Activated CD4-positive, alpha-beta T cell treated with anti-CD3 and anti-CD28 coated beads for 4 hours (primary cell): ENCODE data around the gene FARS2.

ENCODE experiments used
- DNase-seq, 2 donors: peaks; one replicate each; pipeline ENCODE4 v3.0.0-alpha.2; 2020

FARS2 gene

GRCh38 chr6:5249451-5250122 lies 11.7 kb upstream of the FARS2 start:
- no peak for DNase-seq

- no peak for DNase-seq
These were observed 10.9 kb upstream of the FARS2 start for GRCh38 chr6:5250451-5250850.

GRCh38 chr6:5250911-5251310 lies 10.4 kb upstream of the FARS2 start:
- DNase-seq: no peak

DNA sequence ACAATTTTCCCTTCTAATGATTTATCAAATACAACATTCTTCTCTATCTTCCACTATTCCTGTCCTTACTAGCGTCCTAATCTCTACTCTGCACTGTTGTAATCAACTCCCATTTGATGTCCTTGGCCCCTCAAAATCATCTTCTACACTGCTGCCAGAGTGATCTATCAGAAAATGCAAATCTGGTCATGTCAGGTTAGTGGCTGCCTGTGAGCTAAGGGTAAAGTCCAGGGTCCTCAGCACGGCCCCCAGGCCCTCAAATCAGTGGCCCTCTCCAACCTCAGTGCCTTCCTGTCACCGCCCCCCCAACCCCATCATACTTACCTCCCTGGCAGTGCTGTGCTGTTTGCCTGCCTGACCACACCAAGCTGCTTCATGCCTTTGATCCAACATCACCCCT lies 4.4 kb upstream of the FARS2 start:
- DNase-seq: no peak

DNA sequence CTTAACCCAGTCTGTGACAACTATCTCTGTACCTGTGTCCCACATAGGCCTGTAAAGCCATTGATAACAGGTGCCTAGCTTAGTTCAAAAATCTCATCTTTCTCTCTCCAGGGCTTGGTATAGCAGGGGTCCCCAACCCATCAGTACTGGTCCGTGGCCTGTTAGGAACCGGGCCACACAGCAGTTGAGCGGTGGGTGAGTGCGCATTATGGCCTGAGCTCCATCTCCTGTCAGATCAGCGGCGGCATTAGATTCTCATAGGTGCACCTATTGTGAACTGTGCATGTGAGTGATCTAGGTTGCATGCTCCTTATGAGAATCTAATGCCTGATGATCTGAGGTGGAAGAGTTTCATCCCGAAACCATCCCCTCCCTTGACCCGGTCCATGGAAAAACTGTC lies 3.9 kb upstream of the FARS2 start:
- DNase-seq: no peak

- DNase-seq: no peak
These were observed 1.9 kb upstream of the FARS2 start for GRCh38 chr6:5259428-5259827.

DNA sequence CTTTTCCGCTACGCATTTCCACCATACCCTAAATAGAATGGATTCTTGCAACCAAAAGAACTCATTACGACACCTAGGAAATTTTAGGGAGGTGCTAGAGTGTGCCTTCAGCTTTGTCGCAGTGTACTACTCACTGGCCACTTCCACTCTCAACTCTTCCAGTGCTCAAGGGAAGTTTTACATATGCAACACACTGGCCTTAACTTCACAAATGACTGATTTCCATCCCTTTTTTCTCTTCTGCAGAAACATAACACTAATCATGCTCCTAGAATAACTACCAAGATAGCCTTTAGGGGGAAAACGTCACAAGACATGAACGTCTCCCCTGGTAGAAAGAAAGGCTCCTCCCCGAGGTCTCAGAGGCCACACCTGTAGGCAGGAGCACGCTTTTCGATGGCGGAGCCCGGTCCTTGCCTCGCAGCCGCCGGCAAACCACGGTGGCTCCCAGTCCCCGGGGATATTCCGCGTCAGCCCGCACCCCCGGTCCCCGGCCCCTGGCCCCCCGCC lies 1.1 kb upstream of the FARS2 start:
- DNase-seq: peak; percentile 78 to 82

- DNase-seq: no peak
These were observed 314 bp downstream of the FARS2 start for GRCh38 chr6:5261545-5262109.

DNA sequence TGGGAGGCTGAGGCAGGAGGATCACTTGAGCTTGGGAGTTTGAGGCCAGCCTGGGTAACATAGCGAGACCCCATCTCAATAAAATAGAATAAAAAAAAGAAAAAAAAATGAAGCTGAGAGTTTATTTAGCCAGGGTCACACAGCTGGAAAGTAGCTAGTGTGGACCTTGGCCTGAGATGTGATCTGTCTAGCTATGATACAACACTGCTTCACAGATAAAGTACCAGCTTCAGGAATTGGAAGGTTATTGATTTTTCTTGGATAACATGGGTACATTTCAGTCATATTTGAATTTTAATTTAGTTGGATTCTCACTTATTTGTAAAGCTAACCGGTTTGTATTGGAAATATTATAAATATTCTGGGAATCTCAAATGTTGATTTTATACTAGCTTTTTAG lies 5.1 kb downstream of the FARS2 start:
- no peak for DNase-seq

DNA sequence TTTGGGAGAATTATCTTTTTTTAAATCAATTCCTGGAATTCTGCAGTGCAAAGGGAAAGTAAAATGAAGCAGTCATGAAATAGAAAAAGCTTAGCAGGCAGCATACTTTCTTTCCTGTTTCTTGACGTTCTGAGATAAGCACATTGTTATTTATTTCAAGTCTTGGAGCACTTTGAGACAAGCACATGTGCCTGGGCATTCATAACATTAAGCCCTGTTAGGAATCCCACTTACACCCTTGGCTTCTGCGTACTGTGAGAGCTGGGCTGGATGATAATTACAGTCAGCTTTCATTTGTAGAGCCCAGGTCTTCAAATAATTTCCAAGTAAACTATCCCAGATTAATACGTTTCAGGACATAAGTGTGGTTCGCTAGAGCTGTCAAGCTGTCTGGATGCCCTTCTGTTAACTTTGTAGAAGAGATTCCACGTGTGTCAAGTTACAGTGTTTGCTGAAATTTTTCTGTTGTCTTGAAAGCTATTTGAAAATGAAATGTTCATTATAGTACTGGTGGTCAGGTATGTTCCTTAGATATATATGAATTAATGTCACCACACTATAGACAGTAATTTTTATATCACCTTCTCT lies 8.9 kb downstream of the FARS2 start:
- DNase-seq: no peak

GRCh38 chr6:5271926-5272325 lies 10.6 kb downstream of the FARS2 start:
- DNase-seq: no peak

DNA sequence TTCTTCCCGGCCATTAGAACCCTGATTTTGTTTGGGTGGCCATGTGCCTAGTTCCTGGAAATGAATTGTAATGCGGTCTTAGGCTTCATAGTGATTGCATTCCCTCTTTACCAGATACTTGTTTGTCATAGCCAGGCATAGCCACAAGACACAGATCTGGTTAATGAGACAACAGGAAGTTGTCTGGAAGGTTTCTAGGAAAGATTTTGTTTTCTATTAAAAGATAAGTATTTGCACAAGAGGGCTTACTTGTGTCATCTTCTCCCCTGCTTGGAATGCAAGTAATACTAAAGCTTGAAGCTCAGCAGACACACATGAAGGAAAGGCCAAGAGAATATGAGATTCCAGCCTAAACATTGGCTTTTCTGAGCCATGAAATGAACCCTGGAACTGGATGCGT lies 12.9 kb downstream of the FARS2 start:
- DNase-seq: no peak

DNA sequence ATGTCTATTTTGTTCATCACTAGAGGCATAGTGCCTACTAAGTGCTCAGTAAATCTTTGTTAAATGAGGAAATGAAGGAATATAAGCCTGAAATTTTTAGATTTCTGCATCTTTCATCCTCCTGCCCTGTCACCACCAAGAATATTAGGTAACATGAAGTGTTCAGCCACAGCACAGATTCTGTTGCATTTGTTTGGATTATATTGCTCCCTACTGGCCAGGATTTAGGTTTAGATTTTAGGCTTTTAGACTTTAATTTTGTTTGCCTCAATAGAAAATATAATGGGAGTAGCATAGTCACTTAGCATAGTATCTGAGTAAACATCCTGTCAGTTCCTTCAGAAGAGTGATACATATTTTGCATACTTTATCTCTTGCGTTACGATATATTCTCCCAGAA lies 14.2 kb downstream of the FARS2 start:
- no peak for DNase-seq

GRCh38 chr6:5276581-5276980 lies 15.3 kb downstream of the FARS2 start:
- no peak for DNase-seq

GRCh38 chr6:5277589-5277988 lies 16.3 kb downstream of the FARS2 start:
- DNase-seq: no peak

- no peak for DNase-seq
These were observed 16.7 kb downstream of the FARS2 start for GRCh38 chr6:5278047-5278446.

DNA sequence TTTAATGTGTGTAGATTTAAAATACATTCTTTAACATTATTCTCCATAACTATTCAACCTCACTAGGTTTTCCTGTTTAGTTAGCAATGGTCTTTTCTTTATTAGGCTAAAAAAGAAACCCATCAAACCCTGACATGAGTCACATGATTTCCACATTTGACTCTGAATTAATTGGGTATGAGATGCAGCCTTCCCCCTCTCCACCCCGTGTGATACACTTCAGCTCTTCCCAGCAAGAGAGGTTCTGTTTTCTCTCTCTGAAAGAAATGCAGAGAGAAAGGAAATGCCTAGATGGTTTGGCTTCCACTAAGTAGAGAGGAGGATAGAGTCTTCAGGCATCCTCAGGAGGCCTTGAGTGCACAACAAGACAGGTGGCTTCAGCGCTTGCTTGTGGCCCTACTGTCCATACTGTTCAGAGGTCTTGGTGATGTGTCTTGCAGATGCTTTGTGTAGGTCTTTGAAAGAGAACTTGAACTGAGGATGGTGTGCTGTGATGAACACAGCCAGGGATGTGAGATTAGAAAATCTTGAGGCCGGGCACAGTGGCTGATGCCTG lies 17.3 kb downstream of the FARS2 start:
- DNase-seq: no peak

- DNase-seq: no peak
These were observed 18.6 kb downstream of the FARS2 start for GRCh38 chr6:5279891-5280338.

DNA sequence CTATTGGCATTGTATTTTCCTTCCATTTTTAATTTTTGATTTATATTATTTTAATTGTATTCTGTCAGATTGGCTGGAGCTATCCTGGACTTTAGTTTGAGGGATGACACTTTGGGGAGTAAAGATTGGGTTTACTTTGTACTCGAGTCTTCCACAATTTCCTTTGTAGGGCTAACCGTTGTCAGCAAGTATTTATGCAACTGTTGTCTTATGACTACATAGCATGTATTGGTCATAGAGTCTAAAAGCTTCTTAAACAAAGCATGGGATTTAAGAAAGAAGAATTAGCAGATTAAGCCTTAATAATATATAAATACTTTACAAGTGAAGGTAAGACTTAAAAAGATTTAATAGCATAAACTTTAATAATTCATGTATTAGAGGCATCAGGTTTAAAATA lies 19.6 kb downstream of the FARS2 start:
- no peak for DNase-seq

DNA sequence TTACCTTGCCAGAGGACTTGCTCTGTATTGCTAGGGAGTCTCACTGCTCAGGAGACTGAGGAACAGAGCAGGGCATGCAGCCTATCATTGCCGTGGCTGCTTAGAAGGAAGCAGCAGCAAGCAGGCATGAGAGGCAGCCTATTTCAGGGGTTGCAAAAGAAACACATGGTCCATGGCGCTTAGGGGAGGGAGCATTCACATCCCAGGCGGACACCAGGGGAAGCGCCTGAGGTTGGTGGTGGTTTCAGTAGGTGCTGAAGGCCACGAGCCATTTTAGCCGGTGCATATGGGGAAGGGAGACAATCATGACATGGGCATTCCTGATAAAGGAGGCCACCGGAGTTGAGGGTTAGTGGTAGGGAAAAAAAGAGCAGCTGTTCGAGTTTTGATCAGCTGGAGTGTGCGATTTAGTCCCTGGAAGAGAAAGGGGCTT lies 20.9 kb downstream of the FARS2 start:
- no peak for DNase-seq

DNA sequence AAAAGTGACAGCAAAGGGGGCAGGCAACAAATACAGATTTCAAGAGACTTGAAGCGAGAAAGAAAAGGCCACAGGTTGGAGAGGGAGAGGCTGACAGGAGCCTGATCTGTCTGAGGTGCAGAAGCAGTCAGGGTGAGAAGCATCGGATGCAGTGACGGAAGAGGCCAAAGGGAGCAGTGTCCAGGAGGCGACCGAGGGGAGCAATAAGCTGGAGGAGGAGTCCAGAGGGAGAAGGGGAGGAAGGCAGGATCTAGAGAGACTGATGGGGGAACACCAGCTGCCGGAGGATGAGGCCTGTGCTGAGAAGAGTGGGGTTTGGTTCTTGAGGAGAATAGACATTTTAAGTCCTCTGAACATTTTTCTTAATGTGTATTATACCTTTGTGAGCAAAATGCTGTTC lies 23.8 kb downstream of the FARS2 start:
- DNase-seq: no peak

DNA sequence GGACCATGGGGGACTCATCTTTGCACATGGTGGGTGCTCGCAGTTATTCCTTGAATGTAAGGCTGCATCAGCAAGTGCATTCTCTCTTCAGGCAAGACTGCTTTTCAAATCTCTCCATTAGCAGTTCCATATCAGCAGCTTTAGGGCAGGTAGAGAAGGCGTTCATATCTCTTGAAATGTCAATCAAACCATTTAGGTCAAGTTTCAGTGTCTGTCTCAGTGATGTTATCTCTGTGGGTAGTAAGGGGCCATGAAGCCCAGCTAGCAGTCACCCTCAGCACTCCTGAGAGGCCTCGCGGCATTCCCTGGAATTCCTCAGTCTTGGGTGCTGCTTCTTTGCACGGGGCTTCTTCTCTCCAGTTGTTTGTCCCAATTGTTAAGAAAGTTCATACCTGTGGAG lies 24.2 kb downstream of the FARS2 start:
- DNase-seq: no peak

GRCh38 chr6:5286780-5287179 lies 25.5 kb downstream of the FARS2 start:
- DNase-seq: no peak
